ENCODE data around the gene ANXA1.

- TF ChIP-seq CTCF (conservative IDR thresholded peaks at IDR 0.05; ENCODE audit: low read depth, low read length) (no peak), EZH2 (IDR thresholded peaks at IDR 0.05; ENCODE audit: low read length, unreplicated experiment) (no peak)
Observed at GRCh38 chr9:73160868-73161267, 9.2 kb downstream of the ANXA1 start.

All from PC-3 (cell line).